HG03378 (cell line): ENCODE measurements around the gene ATP13A2.

Source experiments
- ATAC-seq: cut with Tn5 transposase; IDR thresholded peaks from one replicate; pipeline ENCODE4 v1.9.1; 2021; ENCODE audit warnings: mild to moderate bottlenecking, moderate library complexity; ENCODE audit not compliant: unreplicated experiment

ATP13A2 gene

DNA sequence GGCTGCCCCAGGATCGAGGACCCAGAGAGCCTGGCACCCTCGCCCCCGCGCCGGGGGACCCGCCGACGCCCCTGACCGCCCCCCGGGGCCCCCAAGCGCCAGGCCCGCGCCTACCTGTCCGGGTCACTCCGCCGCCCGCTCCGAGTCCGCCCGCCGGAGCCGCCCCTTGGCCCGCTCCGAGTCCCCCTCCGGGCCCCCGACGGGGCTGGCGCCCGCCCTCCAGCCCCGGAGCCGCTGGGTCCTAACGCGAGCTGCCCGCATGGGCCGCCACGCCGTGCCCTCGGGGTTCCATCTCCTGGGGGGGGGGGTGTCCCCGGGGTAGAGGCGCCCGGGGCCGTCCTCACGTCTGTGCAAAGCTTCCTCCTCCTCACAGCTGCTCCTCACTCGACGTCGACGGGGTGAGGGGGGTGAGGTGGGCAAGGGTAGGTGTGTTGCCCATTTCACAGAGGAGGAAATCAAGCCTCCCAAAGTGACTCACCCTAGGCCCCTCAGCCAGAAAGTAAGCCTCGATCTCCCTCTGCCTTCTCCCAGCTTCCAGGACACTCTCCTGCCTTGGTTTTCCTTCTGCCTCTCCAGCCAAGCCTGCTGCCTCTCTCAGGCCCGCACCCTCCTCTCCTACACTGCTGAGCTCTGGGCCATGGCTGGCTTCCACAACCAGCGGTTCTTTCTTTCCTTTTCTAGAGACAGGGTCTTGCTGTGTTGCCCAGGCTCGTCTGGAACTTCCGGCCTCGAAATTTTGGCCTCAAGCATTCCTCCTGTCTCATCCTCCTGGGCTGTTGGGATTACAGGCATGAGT is 31.1 kb downstream of the ATP13A2 start, which contains the start of gene MFAP2:
Gene MFAP2 (minus strand): TSS at position 148 of the 796 bp plus-strand sequence. CDS start 2,347 bp downstream, outside the sequence.
- no peak for ATAC-seq

GRCh38 chr1:16979475-16980327 is 32.0 kb downstream of the ATP13A2 start:
- ATAC-seq, result no peak

GRCh38 chr1:16978567-16979474 is 32.9 kb downstream of the ATP13A2 start:
- ATAC-seq, result no peak

DNA sequence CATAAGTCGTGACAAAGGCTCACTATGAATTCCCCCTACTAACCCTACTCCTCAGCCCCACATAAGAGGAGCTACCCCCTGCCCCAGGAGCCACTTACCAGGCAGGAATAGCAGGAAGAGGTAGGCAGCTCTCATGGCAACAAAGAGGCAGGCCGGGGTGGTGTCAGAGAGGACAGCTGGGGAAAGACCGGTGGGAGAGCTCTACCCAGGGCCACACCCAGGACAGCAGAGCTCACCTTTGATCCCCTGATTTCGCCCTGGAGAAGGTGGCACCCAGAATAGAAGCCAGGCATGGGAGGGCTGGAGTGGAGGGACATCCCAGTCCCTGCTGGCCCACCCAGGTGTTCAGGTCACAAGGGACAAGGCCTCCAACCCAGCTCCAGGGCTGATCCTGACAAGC is 33.6 kb downstream of the ATP13A2 start:
- no peak for ATAC-seq

GRCh38 chr1:16977377-16977776 is 34.4 kb downstream of the ATP13A2 start:
- ATAC-seq, result no peak

- no peak for ATAC-seq
These were observed 34.8 kb downstream of the ATP13A2 start for GRCh38 chr1:16976966-16977365.

- ATAC-seq, result no peak
These were observed 35.9 kb downstream of the ATP13A2 start for GRCh38 chr1:16975838-16976237.

GRCh38 chr1:16975211-16975610 is 36.5 kb downstream of the ATP13A2 start:
- ATAC-seq, result no peak

- ATAC-seq, result no peak
These were observed 38.5 kb downstream of the ATP13A2 start for GRCh38 chr1:16973215-16973614.

- no peak for ATAC-seq
These were observed 39.4 kb downstream of the ATP13A2 start for GRCh38 chr1:16972189-16972895.

GRCh38 chr1:16971341-16972188 is 40.2 kb downstream of the ATP13A2 start:
- ATAC-seq, result no peak

- no peak for ATAC-seq
These were observed 41.4 kb downstream of the ATP13A2 start for GRCh38 chr1:16970132-16970910.

DNA sequence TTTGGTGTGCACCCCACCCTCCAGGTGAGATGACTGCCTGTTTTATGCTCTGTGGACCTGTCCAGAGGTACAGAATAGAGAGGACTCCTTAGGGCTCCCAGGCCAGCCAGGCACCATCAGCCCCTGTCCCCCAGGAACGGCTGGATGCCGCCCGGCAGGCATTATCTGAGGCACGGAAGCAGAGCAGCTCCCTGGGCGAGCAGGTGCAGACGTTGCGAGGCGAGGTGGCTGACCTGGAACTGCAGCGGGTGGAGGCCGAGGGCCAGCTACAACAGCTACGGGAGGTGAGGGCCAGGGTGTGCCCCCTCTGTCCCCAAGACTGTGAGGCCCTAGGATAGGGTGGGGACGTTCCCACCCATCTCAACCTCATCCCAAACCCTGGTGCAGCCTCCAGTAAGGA is 42.1 kb downstream of the ATP13A2 start:
- no peak for ATAC-seq

DNA sequence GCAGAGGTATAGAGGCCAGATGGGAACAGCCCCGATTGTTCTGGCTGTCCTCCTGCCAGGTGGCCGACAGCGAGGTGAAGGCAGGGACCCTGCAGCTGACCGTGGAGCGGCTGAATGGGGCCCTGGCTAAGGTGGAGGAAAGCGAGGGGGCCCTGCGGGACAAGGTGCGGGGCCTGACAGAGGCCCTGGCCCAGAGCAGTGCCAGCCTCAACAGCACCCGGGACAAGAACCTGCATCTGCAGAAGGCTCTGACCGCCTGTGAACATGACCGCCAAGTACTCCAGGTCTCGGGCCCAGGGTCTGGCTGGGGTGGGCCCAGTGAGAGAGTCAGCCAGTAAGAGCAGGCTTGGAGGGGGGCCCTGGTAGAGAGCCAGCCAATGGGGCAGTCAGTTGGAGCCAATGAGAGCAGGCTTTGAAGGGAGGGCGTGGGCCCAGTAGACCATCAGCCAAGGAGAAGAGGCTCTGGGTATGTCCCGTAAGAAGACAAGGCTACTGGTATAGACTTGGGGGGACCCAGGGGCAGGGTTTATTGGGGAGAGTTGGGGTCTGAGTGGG is 42.6 kb downstream of the ATP13A2 start:
- no peak for ATAC-seq

DNA sequence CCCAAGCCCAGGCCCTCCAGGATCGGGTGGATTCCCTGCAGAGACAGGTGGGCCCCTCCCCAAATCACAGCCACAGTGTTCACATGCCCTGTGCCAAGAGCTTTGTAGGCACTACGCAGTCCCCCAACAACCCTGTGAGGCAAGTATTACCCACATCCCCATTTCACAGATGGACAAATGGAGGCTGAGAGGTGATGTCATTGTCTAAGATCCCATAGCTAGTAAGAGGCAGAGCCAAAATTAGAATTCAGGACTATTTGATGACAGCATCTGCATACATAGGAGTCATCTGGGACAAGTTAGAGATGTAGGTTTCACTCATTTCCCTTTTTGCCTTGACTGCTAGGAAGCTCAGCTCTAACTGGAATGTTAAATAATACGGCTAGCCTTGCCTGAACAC is 43.4 kb downstream of the ATP13A2 start:
- no peak for ATAC-seq

DNA sequence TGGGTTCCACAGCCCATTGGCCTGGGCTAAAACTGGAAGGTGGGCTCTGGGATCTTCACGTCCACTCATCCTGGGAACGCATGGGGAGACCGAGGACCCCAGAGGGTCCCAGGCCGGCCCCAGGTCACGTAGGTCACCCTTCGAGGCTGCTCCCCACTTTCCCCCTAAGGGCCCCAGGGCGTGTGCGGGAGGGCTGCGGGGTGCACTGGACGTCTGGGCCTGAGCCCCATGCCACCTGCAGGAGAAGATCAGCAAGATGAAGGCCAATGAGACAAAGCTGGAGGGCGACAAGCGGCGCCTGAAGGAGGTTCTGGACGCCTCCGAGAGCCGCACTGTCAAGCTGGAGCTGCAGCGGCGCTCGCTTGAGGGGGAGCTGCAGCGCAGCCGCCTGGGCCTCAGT is 43.8 kb downstream of the ATP13A2 start:
- no peak for ATAC-seq

DNA sequence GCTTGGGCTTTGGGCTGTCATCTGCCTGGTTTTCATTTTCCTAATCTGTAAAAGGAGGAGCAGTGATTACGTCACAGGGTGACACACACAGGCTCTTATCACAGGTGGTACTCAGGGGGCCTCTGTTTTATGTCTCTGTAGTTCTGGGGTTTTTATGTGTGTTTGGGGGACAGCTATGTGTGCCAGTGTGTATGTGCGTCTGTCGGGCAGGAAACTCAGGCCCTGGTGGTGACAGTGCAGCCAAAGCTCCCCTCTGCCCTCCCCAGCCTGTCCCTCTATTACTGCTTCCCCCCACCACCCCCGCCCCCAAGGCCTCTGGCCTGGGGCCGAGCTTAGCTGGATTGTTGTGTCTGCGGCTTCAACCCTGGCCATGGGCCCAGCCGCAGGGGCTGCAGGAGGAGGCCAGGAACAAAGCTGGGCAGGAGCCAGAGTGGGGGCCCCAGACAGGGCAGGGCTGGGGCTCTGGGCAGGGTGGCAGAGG is 44.6 kb downstream of the ATP13A2 start:
- ATAC-seq, result no peak

DNA sequence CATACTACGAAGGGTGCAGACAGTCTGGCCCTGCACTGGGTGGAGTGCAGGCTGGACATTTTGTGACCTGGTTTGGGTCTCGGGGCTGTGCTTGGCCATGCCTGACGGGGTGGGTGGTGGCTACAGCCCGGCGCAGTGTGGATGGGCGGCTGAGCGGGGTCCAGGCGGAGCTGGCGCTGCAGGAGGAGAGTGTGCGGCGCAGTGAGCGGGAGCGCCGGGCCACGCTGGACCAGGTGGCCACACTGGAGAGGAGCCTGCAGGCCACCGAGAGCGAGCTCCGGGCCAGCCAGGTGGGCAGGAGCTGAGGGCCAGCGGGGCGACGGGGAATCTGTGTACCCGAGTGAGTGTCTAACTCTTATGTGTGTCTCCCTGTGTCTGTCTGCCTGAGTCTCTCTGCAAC is 45.4 kb downstream of the ATP13A2 start:
- no peak for ATAC-seq
